ENCODE measurements around the gene CD248. TPM values are rescaled to one million over a fixed set of nuclear protein-coding genes. Genes with fewer than 3 reads are reported as not detected.
"Not testable (repeated sequence)": the region's sequence is repeated elsewhere in the genome, so short reads cannot be mapped to it uniquely, and the experiment has no call there.

CD248 gene
- total RNA-seq, 1 experiment from 2014 or later = 2.6 TPM

- TF ChIP-seq CREM (CRISPR knock-in tag; IDR thresholded peaks at IDR 0.05) (no peak), MXD4 (CRISPR knock-in tag; IDR thresholded peaks at IDR 0.05; ENCODE audit: borderline replicate concordance) (no peak), RORB (CRISPR knock-in tag; IDR thresholded peaks at IDR 0.05) (no peak), JAZF1 (CRISPR knock-in tag; IDR thresholded peaks at IDR 0.05) (no peak), SMAD4 (CRISPR knock-in tag; IDR thresholded peaks at IDR 0.05) (no peak), OVOL2 (CRISPR knock-in tag; IDR thresholded peaks at IDR 0.05; ENCODE audit: borderline replicate concordance) (no peak), FOXP1 (CRISPR knock-in tag; IDR thresholded peaks at IDR 0.05; ENCODE audit: borderline replicate concordance) (no peak), USF1 (CRISPR knock-in tag; IDR thresholded peaks at IDR 0.05) (no peak), SP1 (CRISPR knock-in tag; conservative IDR thresholded peaks at IDR 0.05) (no peak), GTF2I (CRISPR knock-in tag; conservative IDR thresholded peaks at IDR 0.05) (no peak)
- TF ChIP-seq, protein P1, sequence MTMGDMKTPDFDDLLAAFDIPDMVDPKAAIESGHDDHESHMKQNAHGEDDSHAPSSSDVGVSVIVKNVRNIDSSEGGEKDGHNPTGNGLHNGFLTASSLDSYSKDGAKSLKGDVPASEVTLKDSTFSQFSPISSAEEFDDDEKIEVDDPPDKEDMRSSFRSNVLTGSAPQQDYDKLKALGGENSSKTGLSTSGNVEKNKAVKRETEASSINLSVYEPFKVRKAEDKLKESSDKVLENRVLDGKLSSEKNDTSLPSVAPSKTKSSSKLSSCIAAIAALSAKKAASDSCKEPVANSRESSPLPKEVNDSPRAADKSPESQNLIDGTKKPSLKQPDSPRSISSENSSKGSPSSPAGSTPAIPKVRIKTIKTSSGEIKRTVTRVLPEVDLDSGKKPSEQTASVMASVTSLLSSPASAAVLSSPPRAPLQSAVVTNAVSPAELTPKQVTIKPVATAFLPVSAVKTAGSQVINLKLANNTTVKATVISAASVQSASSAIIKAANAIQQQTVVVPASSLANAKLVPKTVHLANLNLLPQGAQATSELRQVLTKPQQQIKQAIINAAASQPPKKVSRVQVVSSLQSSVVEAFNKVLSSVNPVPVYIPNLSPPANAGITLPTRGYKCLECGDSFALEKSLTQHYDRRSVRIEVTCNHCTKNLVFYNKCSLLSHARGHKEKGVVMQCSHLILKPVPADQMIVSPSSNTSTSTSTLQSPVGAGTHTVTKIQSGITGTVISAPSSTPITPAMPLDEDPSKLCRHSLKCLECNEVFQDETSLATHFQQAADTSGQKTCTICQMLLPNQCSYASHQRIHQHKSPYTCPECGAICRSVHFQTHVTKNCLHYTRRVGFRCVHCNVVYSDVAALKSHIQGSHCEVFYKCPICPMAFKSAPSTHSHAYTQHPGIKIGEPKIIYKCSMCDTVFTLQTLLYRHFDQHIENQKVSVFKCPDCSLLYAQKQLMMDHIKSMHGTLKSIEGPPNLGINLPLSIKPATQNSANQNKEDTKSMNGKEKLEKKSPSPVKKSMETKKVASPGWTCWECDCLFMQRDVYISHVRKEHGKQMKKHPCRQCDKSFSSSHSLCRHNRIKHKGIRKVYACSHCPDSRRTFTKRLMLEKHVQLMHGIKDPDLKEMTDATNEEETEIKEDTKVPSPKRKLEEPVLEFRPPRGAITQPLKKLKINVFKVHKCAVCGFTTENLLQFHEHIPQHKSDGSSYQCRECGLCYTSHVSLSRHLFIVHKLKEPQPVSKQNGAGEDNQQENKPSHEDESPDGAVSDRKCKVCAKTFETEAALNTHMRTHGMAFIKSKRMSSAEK (CRISPR knock-in tag; IDR thresholded peaks at IDR 0.05; ENCODE audit: borderline replicate concordance) = no peak
- TF ChIP-seq, protein P2, sequence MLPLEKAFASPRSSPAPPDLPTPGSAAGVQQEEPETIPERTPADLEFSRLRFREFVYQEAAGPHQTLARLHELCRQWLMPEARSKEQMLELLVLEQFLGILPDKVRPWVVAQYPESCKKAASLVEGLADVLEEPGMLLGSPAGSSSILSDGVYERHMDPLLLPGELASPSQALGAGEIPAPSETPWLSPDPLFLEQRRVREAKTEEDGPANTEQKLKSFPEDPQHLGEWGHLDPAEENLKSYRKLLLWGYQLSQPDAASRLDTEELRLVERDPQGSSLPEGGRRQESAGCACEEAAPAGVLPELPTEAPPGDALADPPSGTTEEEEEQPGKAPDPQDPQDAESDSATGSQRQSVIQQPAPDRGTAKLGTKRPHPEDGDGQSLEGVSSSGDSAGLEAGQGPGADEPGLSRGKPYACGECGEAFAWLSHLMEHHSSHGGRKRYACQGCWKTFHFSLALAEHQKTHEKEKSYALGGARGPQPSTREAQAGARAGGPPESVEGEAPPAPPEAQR (CRISPR knock-in tag; IDR thresholded peaks at IDR 0.05) = no peak
These were observed 4.8 kb upstream of the CD248 start (continued) for GRCh38 chr11:66321606-66322005.

DNA sequence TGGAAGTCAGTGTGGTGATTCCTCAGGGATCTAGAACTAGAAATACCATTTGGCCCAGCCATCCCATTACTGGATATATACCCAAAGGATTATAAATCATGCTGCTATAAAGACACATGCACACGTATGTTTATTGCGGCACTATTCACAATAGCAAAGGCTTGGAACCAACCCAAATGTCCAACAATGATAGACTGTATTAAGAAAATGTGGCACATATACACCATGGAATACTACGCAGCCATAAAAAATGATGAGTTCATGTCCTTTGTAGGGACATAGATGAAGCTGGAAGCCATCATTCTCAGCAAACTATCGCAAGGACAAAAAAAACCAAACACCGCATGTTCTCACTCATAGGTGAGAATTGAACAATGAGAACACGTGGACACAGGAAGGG is 3.9 kb upstream of the CD248 start:
- Mint-ChIP-seq H3K36me3 (peaks cover 20% of the 10 kb centered on the region), H3K9me3 (peaks cover 26% of the 10 kb centered on the region), H3K4me1 (peaks cover 20% of the 10 kb centered on the region), H3K27me3 (ENCODE audit: low read depth) (peaks cover 17% of the 10 kb centered on the region)
- H3K4me3 Mint-ChIP-seq; POLR2A ChIA-PET; H3K27ac Mint-ChIP-seq; ATAC-seq; CTCF ChIA-PET; DNase-seq (ENCODE audit: low spot score): not testable (repeated sequence)

- H3K4me3 Mint-ChIP-seq; DNase-seq (ENCODE audit: low spot score); CTCF ChIA-PET; POLR2A ChIA-PET; H3K27ac Mint-ChIP-seq; ATAC-seq: not testable (repeated sequence)
- H3K4me1 Mint-ChIP-seq = peaks cover 20% of the 10 kb centered on the region
- H3K9me3 Mint-ChIP-seq = peaks cover 26% of the 10 kb centered on the region
- peaks cover 20% of the 10 kb centered on the region for H3K27me3 Mint-ChIP-seq (ENCODE audit: low read depth)
- peaks cover 20% of the 10 kb centered on the region for H3K36me3 Mint-ChIP-seq
These were observed 3.4 kb upstream of the CD248 start for GRCh38 chr11:66320289-66320688.

GRCh38 chr11:66318600-66318970 is 1.7 kb upstream of the CD248 start:
- ChIA-PET CTCF (interaction anchor here (1.0 to 3.4 kb wide), 6 partner anchors 8 to 68 kb away, joined by 3 to 31 read pairs (median 14); partner anchors contain the start of genes RIN1 and YIF1A), POLR2A (interaction anchor here (1.4 kb wide), 1 partner anchor 16 kb away, joined by 8 read pairs; no protein-coding TSS in a partner anchor)
- Mint-ChIP-seq H3K27me3 (ENCODE audit: low read depth) (peaks cover 22% of the 10 kb centered on the region), H3K36me3 (peaks cover 20% of the 10 kb centered on the region), H3K4me3 (no peak overlapping the region), H3K27ac (no peak overlapping the region), H3K4me1 (peaks cover 24% of the 10 kb centered on the region), H3K9me3 (peaks cover 24% of the 10 kb centered on the region)
- TF ChIP-seq, protein P3, sequence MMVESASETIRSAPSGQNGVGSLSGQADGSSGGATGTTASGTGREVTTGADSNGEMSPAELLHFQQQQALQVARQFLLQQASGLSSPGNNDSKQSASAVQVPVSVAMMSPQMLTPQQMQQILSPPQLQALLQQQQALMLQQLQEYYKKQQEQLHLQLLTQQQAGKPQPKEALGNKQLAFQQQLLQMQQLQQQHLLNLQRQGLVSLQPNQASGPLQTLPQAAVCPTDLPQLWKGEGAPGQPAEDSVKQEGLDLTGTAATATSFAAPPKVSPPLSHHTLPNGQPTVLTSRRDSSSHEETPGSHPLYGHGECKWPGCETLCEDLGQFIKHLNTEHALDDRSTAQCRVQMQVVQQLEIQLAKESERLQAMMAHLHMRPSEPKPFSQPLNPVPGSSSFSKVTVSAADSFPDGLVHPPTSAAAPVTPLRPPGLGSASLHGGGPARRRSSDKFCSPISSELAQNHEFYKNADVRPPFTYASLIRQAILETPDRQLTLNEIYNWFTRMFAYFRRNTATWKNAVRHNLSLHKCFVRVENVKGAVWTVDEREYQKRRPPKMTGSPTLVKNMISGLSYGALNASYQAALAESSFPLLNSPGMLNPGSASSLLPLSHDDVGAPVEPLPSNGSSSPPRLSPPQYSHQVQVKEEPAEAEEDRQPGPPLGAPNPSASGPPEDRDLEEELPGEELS (CRISPR knock-in tag; IDR thresholded peaks at IDR 0.05) = no peak
- no peak for TF ChIP-seq CBFB (CRISPR knock-in tag; IDR thresholded peaks at IDR 0.05; ENCODE audit: low read depth)
- TF ChIP-seq ZNF416 (CRISPR knock-in tag; IDR thresholded peaks at IDR 0.05) = no peak
- no peak for TF ChIP-seq ELF4 (CRISPR knock-in tag; IDR thresholded peaks at IDR 0.05; ENCODE audit: low read depth)
- TF ChIP-seq, protein P4, sequence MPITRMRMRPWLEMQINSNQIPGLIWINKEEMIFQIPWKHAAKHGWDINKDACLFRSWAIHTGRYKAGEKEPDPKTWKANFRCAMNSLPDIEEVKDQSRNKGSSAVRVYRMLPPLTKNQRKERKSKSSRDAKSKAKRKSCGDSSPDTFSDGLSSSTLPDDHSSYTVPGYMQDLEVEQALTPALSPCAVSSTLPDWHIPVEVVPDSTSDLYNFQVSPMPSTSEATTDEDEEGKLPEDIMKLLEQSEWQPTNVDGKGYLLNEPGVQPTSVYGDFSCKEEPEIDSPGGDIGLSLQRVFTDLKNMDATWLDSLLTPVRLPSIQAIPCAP (CRISPR knock-in tag; IDR thresholded peaks at IDR 0.05) = no peak
- no peak for TF ChIP-seq SOX15 (CRISPR knock-in tag; IDR thresholded peaks at IDR 0.05)
- no peak for ATAC-seq
- DNase-seq (ENCODE audit: low spot score) = no peak
